Tibial nerve (tissue), 4 donors: ENCODE results near the gene DNAJB4. TPM values are rescaled to one million over a fixed set of nuclear protein-coding genes. Genes with fewer than 3 reads are reported as not detected.

ENCODE experiments used
- DNase-seq, 2 donors: peaks; one replicate each; pipeline ENCODE4 v3.0.0-alpha.2; 2019; ENCODE audit warnings: low spot score in 2 of 2
- H3K27ac ChIP-seq, 4 donors: fragments of 200-600 bp; sonication (generic) in 3 of 4; one replicate each; pipeline ENCODE4 v1.5.1; 2017 to 2019; ENCODE audit warnings: mild to moderate bottlenecking in 1 of 4
- H3K27me3 ChIP-seq, 2 donors: fragments of 200-600 bp; sonication (generic) in 1 of 2; one replicate each; pipeline versions ENCODE4 v1.5.1 to v1.6.0; 2017 to 2019
- H3K36me3 ChIP-seq, 3 donors: fragments of 200-600 bp; sonication (generic); one replicate each; pipeline ENCODE4 v1.5.1; 2018 to 2019
- H3K4me1 ChIP-seq, 4 donors: fragments of 200-600 bp; sonication (generic) in 3 of 4; one replicate each; pipeline ENCODE4 v1.5.1; 2017 to 2019
- H3K4me3 ChIP-seq, 4 donors: fragments of 200-600 bp; sonication (generic) in 3 of 4; one replicate each; pipeline ENCODE4 v1.5.1; 2017 to 2019; ENCODE audit warnings: mild to moderate bottlenecking in 1 of 4, moderate library complexity in 1 of 4
- H3K9me3 ChIP-seq, 4 donors: fragments of 200-600 bp; sonication (generic) in 3 of 4; one replicate each; pipeline ENCODE4 v1.5.1; 2017 to 2019
- CTCF ChIP-seq, 5 experiments: fragments of 200-600 bp in 3 of 5; fragments of 450-650 bp in 2 of 5; sonication (generic) in 3 of 5; IDR thresholded peaks; one replicate each; pipeline ENCODE4 v1.5.1; 2016 to 2019; ENCODE audit warnings: antibody characterized with exemption in 5 of 5, mild to moderate bottlenecking in 3 of 5, moderate library complexity in 2 of 5
- EP300 ChIP-seq, 2 donors: sonication (generic); formaldehyde crosslinking; IDR thresholded peaks; one replicate each; pipeline ENCODE4 v1.6.1; 2017; ENCODE audit warnings: antibody characterized with exemption in 2 of 2, mild to moderate bottlenecking in 1 of 2
- POLR2A ChIP-seq, 2 donors: fragments of 450-650 bp; IDR thresholded peaks; one replicate each; pipeline ENCODE4 v1.6.1; 2017; ENCODE audit warnings: antibody characterized with exemption in 2 of 2, mild to moderate bottlenecking in 2 of 2, moderate library complexity in 2 of 2
- WGBS, 2 donors: methylation state at CpG; one replicate each; pipeline ENCODE4 v1.1.5; 2018; 5-methylcytosine and 5-hydroxymethylcytosine counted together
- total RNA-seq, 4 donors: library from RNA; depleted of rRNA; stranded (reverse); fragments of >200 nt; gene quantifications; one replicate each; pipeline ENCODE4 v1.1.0, GENCODE V29; 2016

Gene DNAJB4
- total RNA-seq, 4 donors from 2014 or later: 33.9 to 38.0 (median 35.6) TPM

GRCh38 chr1:77961392-77961791 is 43.3 kb upstream of the DNAJB4 start:
- Histone ChIP-seq H3K27ac (no peak overlapping the region), H3K4me3 (no peak overlapping the region), H3K36me3 (peaks cover 8 to 100% (median 56%) of the 10 kb centered on the region in 3 donors), H3K27me3 (no peaks in the 10 kb centered on the region), H3K9me3 (no peaks in the 10 kb centered on the region), H3K4me1 (no peaks in the 10 kb centered on the region)
- TF ChIP-seq POLR2A (IDR thresholded peaks at IDR 0.05) (no peak), EP300 (IDR thresholded peaks at IDR 0.05) (no peak), CTCF (IDR thresholded peaks at IDR 0.05) (no peak)
- no peak for DNase-seq
- 87 to 93% methylated on average over 2 of the region's 2 CpGs for WGBS, 2 donors

GRCh38 chr1:77966291-77966690 is 38.4 kb upstream of the DNAJB4 start:
- H3K4me3 ChIP-seq: no peak overlapping the region
- H3K36me3 ChIP-seq: peaks cover 5 to 73% (median 38%) of the 10 kb centered on the region in 3 donors
- H3K27me3 ChIP-seq: no peaks in the 10 kb centered on the region
- H3K4me1 ChIP-seq: peaks cover 0 to 28% (median 3%) of the 10 kb centered on the region in 4 donors
- no peak for DNase-seq
- WGBS, 2 donors: 86 to 90% methylated on average over 3 of the region's 3 CpGs
- H3K27ac ChIP-seq: no peak overlapping the region
- TF ChIP-seq POLR2A (IDR thresholded peaks at IDR 0.05) (no peak), CTCF (IDR thresholded peaks at IDR 0.05) (no peak), EP300 (IDR thresholded peaks at IDR 0.05) (no peak)
- no peaks in the 10 kb centered on the region for H3K9me3 ChIP-seq

GRCh38 chr1:77970192-77970591 is 34.5 kb upstream of the DNAJB4 start:
- peaks cover 0 to 47% (median 13%) of the 10 kb centered on the region in 4 donors for H3K4me1 ChIP-seq
- no peaks in the 10 kb centered on the region for H3K27me3 ChIP-seq
- no peaks in the 10 kb centered on the region for H3K9me3 ChIP-seq
- H3K4me3 ChIP-seq: no peak overlapping the region
- no peak for TF ChIP-seq CTCF (IDR thresholded peaks at IDR 0.05)
- no peak for TF ChIP-seq EP300 (IDR thresholded peaks at IDR 0.05)
- TF ChIP-seq POLR2A (IDR thresholded peaks at IDR 0.05): no peak
- no peak for DNase-seq
- 70 to 80% methylated on average over 1 of the region's 1 CpG for WGBS, 2 donors
- no peak overlapping the region for H3K27ac ChIP-seq
- H3K36me3 ChIP-seq: peaks cover 5 to 39% (median 15%) of the 10 kb centered on the region in 3 donors

- 84 to 85% methylated on average over 3 of the region's 3 CpGs for WGBS, 2 donors
- Histone ChIP-seq H3K9me3 (no peaks in the 10 kb centered on the region), H3K27ac (no peak overlapping the region), H3K27me3 (no peaks in the 10 kb centered on the region), H3K4me3 (no peak overlapping the region), H3K4me1 (peaks cover 0 to 66% (median 32%) of the 10 kb centered on the region in 4 donors), H3K36me3 (peaks cover 0 to 20% (median 0%) of the 10 kb centered on the region in 3 donors)
- TF ChIP-seq EP300 (IDR thresholded peaks at IDR 0.05) (no peak), POLR2A (IDR thresholded peaks at IDR 0.05) (no peak), CTCF (IDR thresholded peaks at IDR 0.05) (no peak)
- no peak for DNase-seq
Observed at GRCh38 chr1:77972080-77972479, 32.7 kb upstream of the DNAJB4 start.

- DNase-seq: no peak
- H3K27ac ChIP-seq: no peak overlapping the region
- no peak for TF ChIP-seq POLR2A (IDR thresholded peaks at IDR 0.05)
- H3K9me3 ChIP-seq: no peaks in the 10 kb centered on the region
- peak overlapping the region in 1 of 4 donors; percentile 14 for H3K4me3 ChIP-seq
- 27 to 35% methylated on average over 4 of the region's 4 CpGs for WGBS, 2 donors
- H3K36me3 ChIP-seq: peaks cover 0 to 4% (median 0%) of the 10 kb centered on the region in 3 donors
- H3K4me1 ChIP-seq: peaks cover 0 to 56% (median 38%) of the 10 kb centered on the region in 4 donors
- no peaks in the 10 kb centered on the region for H3K27me3 ChIP-seq
Observed at GRCh38 chr1:77975386-77975785, 29.4 kb upstream of the DNAJB4 start.

- H3K9me3 ChIP-seq: no peaks in the 10 kb centered on the region
- peak overlapping the region in 2 of 4 donors; percentile 14 to 78 for H3K4me3 ChIP-seq
- TF ChIP-seq POLR2A (IDR thresholded peaks at IDR 0.05) (no peak), CTCF (IDR thresholded peaks at IDR 0.05) (no peak), EP300 (IDR thresholded peaks at IDR 0.05) (no peak)
- H3K4me1 ChIP-seq: peaks cover 0 to 56% (median 38%) of the 10 kb centered on the region in 4 donors
- H3K27me3 ChIP-seq: no peaks in the 10 kb centered on the region
- WGBS, 2 donors: 32 to 37% methylated on average over 2 of the region's 2 CpGs
- peak overlapping the region in 1 of 4 donors; percentile 97 for H3K27ac ChIP-seq
- no peak for DNase-seq
- H3K36me3 ChIP-seq: peaks cover 0 to 4% (median 0%) of the 10 kb centered on the region in 3 donors
Observed at GRCh38 chr1:77975907-77976306, 28.8 kb upstream of the DNAJB4 start.
